NCI-H2029 (cell line): Measurements from ENCODE around the gene AMFR.

Experiments
- DNase-seq: peaks from one replicate; lab custom pipeline; 2025; lab: John Stamatoyannopoulos, UW

The AMFR gene

GRCh38 chr16:56362706-56363105, 62.6 kb downstream of the AMFR start:
- no peak for DNase-seq

GRCh38 chr16:56362057-56362655, 63.2 kb downstream of the AMFR start:
- DNase-seq, result no peak

GRCh38 chr16:56360117-56361008, 65.0 kb downstream of the AMFR start:
- no peak for DNase-seq

- no peak for DNase-seq
Observed at GRCh38 chr16:56357765-56358322, 67.5 kb downstream of the AMFR start.

- no peak for DNase-seq
Observed at GRCh38 chr16:56357241-56357764, 68.0 kb downstream of the AMFR start.

- DNase-seq, result peak; percentile 30
Observed at GRCh38 chr16:56356276-56357240, 68.8 kb downstream of the AMFR start.

GRCh38 chr16:56355786-56356275, 69.5 kb downstream of the AMFR start:
- DNase-seq, result no peak

GRCh38 chr16:56355221-56355620, 70.1 kb downstream of the AMFR start:
- DNase-seq, result no peak

GRCh38 chr16:56354746-56355145, 70.6 kb downstream of the AMFR start:
- DNase-seq, result no peak

- no peak for DNase-seq
Observed at GRCh38 chr16:56354016-56354415, 71.3 kb downstream of the AMFR start.

- DNase-seq, result no peak
Observed at GRCh38 chr16:56353054-56353921, 72.1 kb downstream of the AMFR start.

GRCh38 chr16:56352351-56353053, 72.8 kb downstream of the AMFR start:
- DNase-seq, result no peak

- DNase-seq, result no peak
Observed at GRCh38 chr16:56351481-56351880, 73.9 kb downstream of the AMFR start.

- no peak for DNase-seq
Observed at GRCh38 chr16:56350491-56351405, 74.6 kb downstream of the AMFR start.

- DNase-seq, result no peak
Observed at GRCh38 chr16:56349711-56350161, 75.6 kb downstream of the AMFR start.

GRCh38 chr16:56349086-56349415, 76.3 kb downstream of the AMFR start:
- DNase-seq, result no peak

GRCh38 chr16:56348168-56349085, 76.9 kb downstream of the AMFR start:
- no peak for DNase-seq

- no peak for DNase-seq
Observed at GRCh38 chr16:56347670-56348069, 77.7 kb downstream of the AMFR start.
